ENCODE data around the gene HNRNPL.
A peak's percentile ranks its signal among the peaks of the same experiment; 100 is the strongest.

The HNRNPL gene

GRCh38 chr19:38870612-38871011, 20.8 kb upstream of the HNRNPL start:
- peak overlapping the region; percentile 42 for H3K27ac ChIP-seq
- DNase-seq (ENCODE audit: low spot score), result no peak
- POLR2A ChIA-PET (ENCODE audit: low non-redundant PET), result no interaction called here
- TF ChIP-seq CTCF (conservative IDR thresholded peaks at IDR 0.05; ENCODE audit: low read depth), result no peak
- CTCF ChIA-PET, result interaction anchor here (0.5 to 0.7 kb wide), 3 partner anchors 10 to 245 kb away, joined by 3 to 4 read pairs (median 4); no protein-coding TSS in a partner anchor

- POLR2A ChIA-PET (ENCODE audit: low non-redundant PET), result no interaction called here
- DNase-seq (ENCODE audit: low spot score), result peak; percentile 20
- CTCF ChIA-PET, result interaction anchor here (0.5 to 0.7 kb wide), 3 partner anchors 9 to 245 kb away, joined by 3 to 4 read pairs (median 4); no protein-coding TSS in a partner anchor
- H3K27ac ChIP-seq, result peak overlapping the region; percentile 42
- TF ChIP-seq CTCF (conservative IDR thresholded peaks at IDR 0.05; ENCODE audit: low read depth), result peak; percentile 90
Measured at GRCh38 chr19:38869836-38870607, 20.2 kb upstream of the HNRNPL start.

GRCh38 chr19:38869160-38869835, 19.5 kb upstream of the HNRNPL start:
- POLR2A ChIA-PET (ENCODE audit: low non-redundant PET), result interaction anchor here (0.6 kb wide), 1 partner anchor 9 kb away, joined by 4 read pairs; no protein-coding TSS in a partner anchor
- TF ChIP-seq CTCF (conservative IDR thresholded peaks at IDR 0.05; ENCODE audit: low read depth), result no peak

GRCh38 chr19:38868551-38868950, 18.8 kb upstream of the HNRNPL start:
- CTCF ChIA-PET, result no interaction called here
- POLR2A ChIA-PET (ENCODE audit: low non-redundant PET), result interaction anchor here (0.6 kb wide), 1 partner anchor 10 kb away, joined by 4 read pairs; no protein-coding TSS in a partner anchor

More at GRCh38 chr19:38869160-38869835, 19.5 kb upstream of the HNRNPL start:
- no peak for DNase-seq (ENCODE audit: low spot score)
- peak overlapping the region; percentile 42 for H3K27ac ChIP-seq
- CTCF ChIA-PET, result interaction anchor here (0.6 to 0.7 kb wide), 2 partner anchors 22 to 96 kb away, joined by 3 to 5 read pairs; no protein-coding TSS in a partner anchor

GRCh38 chr19:38867171-38867780, 17.5 kb upstream of the HNRNPL start:
- TF ChIP-seq CTCF (conservative IDR thresholded peaks at IDR 0.05; ENCODE audit: low read depth), result no peak
- ChIA-PET CTCF (interaction anchor here (0.6 to 0.8 kb wide), 2 partner anchors 64 to 558 kb away, joined by 3 to 9 read pairs; partner anchors contain the start of genes MRPS12 and SARS2), POLR2A (ENCODE audit: low non-redundant PET) (no interaction called here)
- peak overlapping the region; percentile 12; the same call in 1 of the 2 replicates for H3K27ac ChIP-seq
- no peak for DNase-seq (ENCODE audit: low spot score)

More at GRCh38 chr19:38868551-38868950, 18.8 kb upstream of the HNRNPL start:
- DNase-seq (ENCODE audit: low spot score), result no peak
- no peak overlapping the region for H3K27ac ChIP-seq
- TF ChIP-seq CTCF (conservative IDR thresholded peaks at IDR 0.05; ENCODE audit: low read depth), result no peak

All from RWPE1 (cell line).